Gastrocnemius medialis (tissue), 4 donors: ENCODE data around the gene C4orf33.
"Not testable (repeated sequence)": the region's sequence is repeated elsewhere in the genome, so short reads cannot be mapped to it uniquely, and the experiment has no call there.

ENCODE experiments used
- POLR2A ChIP-seq, 2 donors: fragments of 450-650 bp; IDR thresholded peaks; one replicate each; pipeline ENCODE4 v1.6.1; 2017; ENCODE audit warnings: antibody characterized with exemption in 2 of 2, mild to moderate bottlenecking in 2 of 2, moderate library complexity in 2 of 2
- TF ChIP-seq, protein P1 (sequence below), 5 experiments: fragments of 450-650 bp in 3 of 5; fragments of 200-600 bp in 2 of 5; sonication (generic) in 2 of 5; IDR thresholded peaks in 4 of 5; conservative IDR thresholded peaks in 1 of 5; 1 replicate in 4 of 5; 2 replicates in 1 of 5; pipeline ENCODE4 v1.5.1; 2016 to 2019; ENCODE audit warnings: antibody characterized with exemption in 5 of 5, mild to moderate bottlenecking in 3 of 5, moderate library complexity in 3 of 5

DNA sequence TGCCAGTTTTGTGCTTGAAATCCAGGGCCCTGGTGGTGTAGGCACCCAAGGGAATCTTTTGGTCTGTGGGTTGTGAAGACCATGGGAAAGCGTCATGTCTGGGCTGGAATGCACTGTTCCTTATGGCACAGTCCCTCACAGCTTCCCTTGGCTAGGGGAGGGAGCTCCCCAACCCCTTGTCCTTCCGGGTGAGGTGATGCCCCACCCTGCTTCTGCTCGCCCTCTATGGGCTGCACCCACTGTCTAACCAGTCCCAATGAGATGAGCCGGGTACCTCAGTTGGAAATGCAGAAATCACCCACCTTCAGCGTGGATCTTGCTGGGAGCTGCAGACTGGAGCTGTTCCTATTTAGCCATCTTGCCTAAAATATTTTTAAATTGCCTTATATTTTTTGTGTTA is 30.7 kb downstream of the C4orf33 start:
- TF ChIP-seq, protein P1, sequence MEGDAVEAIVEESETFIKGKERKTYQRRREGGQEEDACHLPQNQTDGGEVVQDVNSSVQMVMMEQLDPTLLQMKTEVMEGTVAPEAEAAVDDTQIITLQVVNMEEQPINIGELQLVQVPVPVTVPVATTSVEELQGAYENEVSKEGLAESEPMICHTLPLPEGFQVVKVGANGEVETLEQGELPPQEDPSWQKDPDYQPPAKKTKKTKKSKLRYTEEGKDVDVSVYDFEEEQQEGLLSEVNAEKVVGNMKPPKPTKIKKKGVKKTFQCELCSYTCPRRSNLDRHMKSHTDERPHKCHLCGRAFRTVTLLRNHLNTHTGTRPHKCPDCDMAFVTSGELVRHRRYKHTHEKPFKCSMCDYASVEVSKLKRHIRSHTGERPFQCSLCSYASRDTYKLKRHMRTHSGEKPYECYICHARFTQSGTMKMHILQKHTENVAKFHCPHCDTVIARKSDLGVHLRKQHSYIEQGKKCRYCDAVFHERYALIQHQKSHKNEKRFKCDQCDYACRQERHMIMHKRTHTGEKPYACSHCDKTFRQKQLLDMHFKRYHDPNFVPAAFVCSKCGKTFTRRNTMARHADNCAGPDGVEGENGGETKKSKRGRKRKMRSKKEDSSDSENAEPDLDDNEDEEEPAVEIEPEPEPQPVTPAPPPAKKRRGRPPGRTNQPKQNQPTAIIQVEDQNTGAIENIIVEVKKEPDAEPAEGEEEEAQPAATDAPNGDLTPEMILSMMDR (IDR thresholded peaks at IDR 0.05 in 4 of 5, conservative IDR thresholded peaks at IDR 0.05 in 1 of 5): not testable (repeated sequence)
- not testable (repeated sequence) for TF ChIP-seq POLR2A (IDR thresholded peaks at IDR 0.05)
